Smooth muscle cell (in vitro differentiated cells): ENCODE data around the gene SPSB1. TPM values are rescaled to one million over a fixed set of nuclear protein-coding genes. Genes with fewer than 3 reads are reported as not detected.

Source experiments
- DNase-seq: peaks from one replicate; lab custom pipeline; 2025; ENCODE audit not compliant: unreplicated experiment; lab: John Stamatoyannopoulos, UW
- H2AFZ ChIP-seq: fragments of 200-600 bp; sonication (generic); 2 replicates; pipeline ENCODE4 v1.6.0; 2016; ENCODE audit warnings: antibody characterized with exemption, low read depth, mild to moderate bottlenecking
- H3F3A ChIP-seq: fragments of 200-600 bp; sonication (generic); 2 replicates; pipeline ENCODE4 v1.6.0; 2017; ENCODE audit warnings: antibody characterized with exemption, low read depth
- H3K27ac ChIP-seq: fragments of 200-600 bp; sonication (generic); 2 replicates; pipeline ENCODE4 v1.5.1; 2016; ENCODE audit warnings: low read depth, mild to moderate bottlenecking
- H3K27me3 ChIP-seq: fragments of 200-600 bp; sonication (generic); 2 replicates; pipeline ENCODE4 v1.6.1; 2016; ENCODE audit warnings: low read depth, mild to moderate bottlenecking
- H3K36me3 ChIP-seq: fragments of 200-600 bp; sonication (generic); 2 replicates; pipeline ENCODE4 v1.5.1; 2016; ENCODE audit warnings: low read depth
- H3K4me1 ChIP-seq: fragments of 200-600 bp; sonication (generic); 2 replicates; pipeline ENCODE4 v1.5.1; 2016; ENCODE audit warnings: low read depth
- H3K4me2 ChIP-seq: fragments of 200-600 bp; sonication (generic); 2 replicates; pipeline ENCODE4 v1.6.0; 2016; ENCODE audit warnings: mild to moderate bottlenecking
- H3K4me3 ChIP-seq: fragments of 200-600 bp; sonication (generic); 2 replicates; pipeline ENCODE4 v1.5.1; 2016; ENCODE audit warnings: mild to moderate bottlenecking
- H3K79me2 ChIP-seq: fragments of 200-600 bp; sonication (generic); 2 replicates; pipeline ENCODE4 v1.6.0; 2016; ENCODE audit warnings: low read depth, mild to moderate bottlenecking
- H3K9ac ChIP-seq: fragments of 200-600 bp; sonication (generic); 2 replicates; pipeline ENCODE4 v1.6.0; 2016; ENCODE audit warnings: low read depth
- H3K9me3 ChIP-seq: fragments of 200-600 bp; sonication (generic); replicated peaks from 2 replicates; pipeline ENCODE4 v1.5.1; 2016; ENCODE audit warnings: low read depth
- H4K20me1 ChIP-seq: fragments of 200-600 bp; sonication (generic); 2 replicates; pipeline ENCODE4 v1.6.0; 2016; ENCODE audit warnings: low read depth
- CTCF ChIP-seq: fragments of 200-600 bp; sonication (generic); IDR thresholded peaks from 2 replicates; pipeline ENCODE4 v1.5.1; 2017; ENCODE audit warnings: borderline replicate concordance, mild to moderate bottlenecking, antibody characterized with exemption; ENCODE audit not compliant: insufficient read depth, poor library complexity, severe bottlenecking
- WGBS: methylation state at CpG from one replicate; pipeline ENCODE4 v1.1.7; 2016; ENCODE audit warnings: low lambda C conversion rate; 5-methylcytosine and 5-hydroxymethylcytosine counted together
- polyA plus RNA-seq: library from polyadenylated mRNA; unstranded; fragments of >200 nt; fragmentation: Nextera tagmentation; extraction: Ambion mirVana; gene quantifications from 2 replicates; pipeline ENCODE4 v1.2.1, GENCODE V29; 2016
- total RNA-seq: library from RNA; depleted of rRNA; stranded (reverse); fragments of >200 nt; gene quantifications from 2 replicates; pipeline ENCODE4 v1.2.3, GENCODE V29; 2014

Gene SPSB1
- total and polyA plus RNA-seq, 2 experiments from 2014 or later, result 27.6 to 37.0 TPM

- Histone ChIP-seq H3K4me1 (peaks cover 15% of the 10 kb centered on the region), H3K9ac (no peak overlapping the region), H3K4me3 (no peak overlapping the region), H3K79me2 (peaks cover 97% of the 10 kb centered on the region), H3K4me2 (no peak overlapping the region), H4K20me1 (peaks cover 98% of the 10 kb centered on the region), H3K9me3 (no peaks in the 10 kb centered on the region), H3K27ac (no peak overlapping the region), H3K27me3 (no peaks in the 10 kb centered on the region), H3F3A (peaks cover 17% of the 10 kb centered on the region), H3K36me3 (no peaks in the 10 kb centered on the region), H2AFZ (no peak overlapping the region)
- TF ChIP-seq CTCF, result no peak
- DNase-seq, result no peak
- 91% methylated on average over 12 of the region's 12 CpGs for WGBS
Observed at GRCh38 chr1:9328715-9329114, 36.0 kb downstream of the SPSB1 start.

- DNase-seq, result no peak
Observed at GRCh38 chr1:9331016-9331415, 38.3 kb downstream of the SPSB1 start.

GRCh38 chr1:9331558-9332346 lies 39.1 kb downstream of the SPSB1 start:
- Histone ChIP-seq H3K36me3 (no peaks in the 10 kb centered on the region), H3K9ac (no peak overlapping the region), H2AFZ (no peak overlapping the region), H3K79me2 (peaks cover 100% of the 10 kb centered on the region), H3F3A (peaks cover 18% of the 10 kb centered on the region), H3K4me1 (peaks cover 4% of the 10 kb centered on the region), H4K20me1 (peaks cover 99% of the 10 kb centered on the region), H3K27me3 (no peaks in the 10 kb centered on the region), H3K9me3 (no peaks in the 10 kb centered on the region), H3K4me2 (peak overlapping the region; percentile 35), H3K27ac (peak overlapping the region; percentile 61), H3K4me3 (no peak overlapping the region)
- no peak for DNase-seq
- TF ChIP-seq CTCF, result no peak
- 52% methylated on average over 13 of the region's 13 CpGs for WGBS

More at GRCh38 chr1:9331016-9331415, 38.3 kb downstream of the SPSB1 start:
- peaks cover 97% of the 10 kb centered on the region for H3K79me2 ChIP-seq
- no peaks in the 10 kb centered on the region for H3K9me3 ChIP-seq
- no peak for TF ChIP-seq CTCF
- no peak overlapping the region for H3K9ac ChIP-seq
- WGBS, result 90% methylated on average over 8 of the region's 8 CpGs
- peaks cover 98% of the 10 kb centered on the region for H4K20me1 ChIP-seq
- no peak overlapping the region for H2AFZ ChIP-seq
- H3F3A ChIP-seq, result peaks cover 19% of the 10 kb centered on the region
- no peak overlapping the region for H3K4me2 ChIP-seq
- no peak overlapping the region for H3K4me3 ChIP-seq
- H3K27ac ChIP-seq, result no peak overlapping the region
- peaks cover 10% of the 10 kb centered on the region for H3K4me1 ChIP-seq
- no peaks in the 10 kb centered on the region for H3K27me3 ChIP-seq
- H3K36me3 ChIP-seq, result no peaks in the 10 kb centered on the region
